IMR-90 (cell line): Measurements from ENCODE around the gene GSTO1. TPM values are rescaled to one million over a fixed set of nuclear protein-coding genes. Genes with fewer than 3 reads are reported as not detected.

Experiments
- ATAC-seq: fragments of 200-7000 bp; cut with Tn5 transposase; 2 replicates; pipeline ENCODE4 v1.9.1; 2020; ENCODE audit warnings: low read depth, mild to moderate bottlenecking, moderate library complexity
- BruUV-seq: library from RNA; stranded (reverse); fragments of 400-500 nt; replicated peaks from 2 replicates; lab custom pipeline; 2021; lab: Mats Ljungman, UMichigan
- CTCF ChIA-PET: fragments of 300-600 bp; formaldehyde crosslinking; extraction: SDS; loops from one replicate; lab custom pipeline; 2021; ENCODE audit warnings: antibody characterized with exemption; lab: Yijun Ruan, JAX
- POLR2A ChIA-PET: fragments of 300-600 bp; sonication (Branson Sonifier 250); formaldehyde crosslinking; loops from one replicate; lab custom pipeline; 2022; ENCODE audit warnings: antibody characterized with exemption; ENCODE audit not compliant: unreplicated experiment; lab: Charles Lee
- DNase-seq: peaks from one replicate; pipeline ENCODE4 v3.0.0; 2013
- H2AFZ ChIP-seq: replicated peaks from 2 replicates; pipeline ENCODE3; 2013; ENCODE audit warnings: low read length, mild to moderate bottlenecking; ENCODE audit not compliant: poor library complexity
- H2AK5ac ChIP-seq: 2 replicates; pipeline ENCODE4 v1.6.1; 2013; ENCODE audit warnings: low read depth, low read length, inconsistent platforms
- H2AK9ac ChIP-seq: replicated peaks from 2 replicates; pipeline ENCODE3; 2013; ENCODE audit warnings: mild to moderate bottlenecking, low read depth, low read length, moderate library complexity; ENCODE audit not compliant: poor library complexity
- H2BK120ac ChIP-seq: 2 replicates; pipeline ENCODE4 v1.6.1; 2013; ENCODE audit warnings: low read depth, low read length, inconsistent platforms
- H2BK15ac ChIP-seq: 3 replicates; pipeline ENCODE4 v1.6.1; 2013; ENCODE audit warnings: low read depth, low read length, inconsistent platforms
- H2BK20ac ChIP-seq: 2 replicates; pipeline ENCODE4 v1.6.1; 2013; ENCODE audit warnings: low read depth, mild to moderate bottlenecking, inconsistent platforms, low read length, moderate library complexity
- H2BK5ac ChIP-seq: 2 replicates; pipeline ENCODE4 v1.6.1; 2013; ENCODE audit warnings: mild to moderate bottlenecking, low read depth, low read length, inconsistent platforms; ENCODE audit not compliant: poor library complexity, severe bottlenecking
- H3K14ac ChIP-seq: replicated peaks from 2 replicates; pipeline ENCODE4 v1.6.1; 2013; ENCODE audit warnings: low read depth, low read length, inconsistent platforms
- H3K18ac ChIP-seq: 2 replicates; pipeline ENCODE4 v1.6.1; 2013; ENCODE audit warnings: low read depth, low read length, control low read depth
- H3K23ac ChIP-seq: 2 replicates; pipeline ENCODE4 v1.6.1; 2013; ENCODE audit warnings: low read depth, low read length, inconsistent platforms
- H3K27ac ChIP-seq: 2 replicates; pipeline ENCODE4 v1.5.1; 2013; ENCODE audit warnings: mild to moderate bottlenecking, control low read depth, low read length; ENCODE audit not compliant: insufficient read depth
- H3K27me3 ChIP-seq: 2 replicates; pipeline ENCODE4 v1.6.1; 2013; ENCODE audit warnings: low read length; ENCODE audit not compliant: control insufficient read depth, insufficient read depth
- H3K36me3 ChIP-seq: 2 replicates; pipeline ENCODE4 v1.6.1; 2013; ENCODE audit warnings: low read length, mixed read lengths; ENCODE audit not compliant: control insufficient read depth, insufficient read depth
- H3K4ac ChIP-seq: 2 replicates; pipeline ENCODE4 v1.6.1; 2013; ENCODE audit warnings: low read depth, low read length, inconsistent platforms
- H3K4me1 ChIP-seq: 2 replicates; pipeline ENCODE4 v1.6.1; 2013; ENCODE audit warnings: low read length, mixed read lengths; ENCODE audit not compliant: control insufficient read depth, insufficient read depth
- H3K4me2 ChIP-seq: 2 replicates; pipeline ENCODE4 v1.6.1; 2013; ENCODE audit warnings: low read depth, mild to moderate bottlenecking, control low read depth, low read length, moderate library complexity
- H3K4me3 ChIP-seq: 2 replicates; pipeline ENCODE4 v1.5.1; 2013; ENCODE audit warnings: low read depth, mild to moderate bottlenecking, control low read depth, low read length, moderate library complexity; ENCODE audit not compliant: insufficient read depth
- H3K56ac ChIP-seq: 2 replicates; pipeline ENCODE4 v1.6.1; 2013; ENCODE audit warnings: low read length, inconsistent platforms; ENCODE audit not compliant: insufficient read depth; ENCODE audit errors: extremely low read depth
- H3K79me1 ChIP-seq, 2 experiments: 2 replicates each; pipeline ENCODE4 v1.6.1; 2013; ENCODE audit warnings: low read length in 2 of 2, inconsistent platforms in 1 of 2, low read depth in 1 of 2
- H3K9ac ChIP-seq: 2 replicates; pipeline ENCODE4 v1.6.1; 2013; ENCODE audit warnings: low read depth, low read length, control low read depth
- H3K9me1 ChIP-seq: 2 replicates; pipeline ENCODE4 v1.6.1; 2013; ENCODE audit warnings: low read length, inconsistent platforms; ENCODE audit not compliant: insufficient read depth
- H3K9me3 ChIP-seq: 2 replicates; pipeline ENCODE4 v1.6.1; 2013; ENCODE audit warnings: low read length; ENCODE audit not compliant: control insufficient read depth, insufficient read depth
- H4K20me1 ChIP-seq: 2 replicates; pipeline ENCODE4 v1.6.1; 2013; ENCODE audit warnings: low read length, inconsistent platforms; ENCODE audit not compliant: insufficient read depth
- H4K5ac ChIP-seq: 2 replicates; pipeline ENCODE4 v1.6.1; 2013; ENCODE audit warnings: mild to moderate bottlenecking, low read depth, low read length, control low read depth
- H4K8ac ChIP-seq, 2 experiments: 2 replicates each; pipeline ENCODE4 v1.6.1; 2013; ENCODE audit warnings: low read depth in 2 of 2, low read length in 2 of 2, control low read depth in 1 of 2, inconsistent platforms in 1 of 2
- H4K91ac ChIP-seq: 2 replicates; pipeline ENCODE4 v1.6.1; 2013; ENCODE audit warnings: low read depth, low read length, inconsistent platforms; ENCODE audit not compliant: insufficient read depth
- BHLHE40 ChIP-seq: fragments of 150-350 bp; IDR thresholded peaks from 2 replicates; pipeline ENCODE4 v1.6.1; 2016; ENCODE audit warnings: mild to moderate bottlenecking, low read depth, low read length
- CEBPB ChIP-seq: IDR thresholded peaks from 2 replicates; pipeline ENCODE4 v1.6.1; 2012; ENCODE audit warnings: low read depth, low read length, improper control_type of control experiment
- CHD1 ChIP-seq: IDR thresholded peaks from 2 replicates; pipeline ENCODE4 v1.6.1; 2012; ENCODE audit warnings: low read depth, low read length, improper control_type of control experiment
- CTCF ChIP-seq: conservative IDR thresholded peaks from 2 replicates; pipeline ENCODE4 v1.5.1; 2012; ENCODE audit warnings: mild to moderate bottlenecking, low read depth, low read length, improper control_type of control experiment
- FOS ChIP-seq: fragments of 150-350 bp; IDR thresholded peaks from 2 replicates; pipeline ENCODE4 v1.6.1; 2016; ENCODE audit warnings: low read depth, low read length
- MAFK ChIP-seq: IDR thresholded peaks from 2 replicates; pipeline ENCODE4 v1.6.1; 2012; ENCODE audit warnings: low read depth, low read length, improper control_type of control experiment
- MAZ ChIP-seq: IDR thresholded peaks from 2 replicates; pipeline ENCODE4 v1.6.1; 2012; ENCODE audit warnings: low read depth, mild to moderate bottlenecking, low read length, improper control_type of control experiment, moderate library complexity, borderline replicate concordance
- MXI1 ChIP-seq: IDR thresholded peaks from 2 replicates; pipeline ENCODE4 v1.6.1; 2012; ENCODE audit warnings: low read depth, mild to moderate bottlenecking, low read length, moderate library complexity, borderline replicate concordance
- RAD21 ChIP-seq: IDR thresholded peaks from 2 replicates; pipeline ENCODE4 v1.6.1; 2012; ENCODE audit warnings: low read length, improper control_type of control experiment
- RCOR1 ChIP-seq: IDR thresholded peaks from 2 replicates; pipeline ENCODE4 v1.6.1; 2012; ENCODE audit warnings: mild to moderate bottlenecking, low read length, improper control_type of control experiment; ENCODE audit not compliant: insufficient replicate concordance
- RFX5 ChIP-seq: IDR thresholded peaks from 2 replicates; pipeline ENCODE4 v1.8.0; 2012; ENCODE audit warnings: low read depth, mild to moderate bottlenecking, low read length, moderate library complexity
- SMC3 ChIP-seq: fragments of 150-350 bp; IDR thresholded peaks from 2 replicates; pipeline ENCODE4 v1.6.1; 2016; ENCODE audit warnings: low read depth, mild to moderate bottlenecking, antibody characterized with exemption, low read length, moderate library complexity
- WGBS, 2 experiments: methylation state at CpG; one replicate each; pipeline versions ENCODE4 v1.1.5 to v1.1.7; 2013; ENCODE audit warnings: missing lambda C conversion rate in 2 of 2; ENCODE audit not compliant: insufficient read length in 1 of 2; ENCODE audit errors: extremely low coverage in 2 of 2; 5-methylcytosine and 5-hydroxymethylcytosine counted together
- dilution Hi-C: fragments of 300-500 bp; cut with HindIII; formaldehyde crosslinking; loops from one replicate; pipeline ENCODE4 v1.14.3; 2018; ENCODE audit warnings: low sequenced_read_pairs; ENCODE audit not compliant: unreplicated experiment
- in situ Hi-C: fragments of 300-500 bp; cut with MboI; formaldehyde crosslinking; loops from 3 replicates; pipeline ENCODE4 v1.14.3; 2019; ENCODE audit warnings: low sequenced_read_pairs, inconsistent platforms, mixed read lengths
- intact Hi-C: fragments of 100-400 bp; cut with micrococcal nuclease; formaldehyde crosslinking; loops from 2 replicates; pipeline ENCODE4 v1.10.0; 2022
- polyA plus RNA-seq, 3 experiments: library from polyadenylated mRNA; depleted of rRNA; stranded (reverse); fragments of >200 nt; gene quantifications; 2 replicates each; pipeline ENCODE4 v1.2.3, GENCODE V29; 2012; ENCODE audit warnings: low replicate concordance in 1 of 3
- total RNA-seq: library from RNA; depleted of rRNA; stranded (reverse); fragments of >200 nt; gene quantifications from 2 replicates; pipeline ENCODE4 v1.2.3, GENCODE V29; 2012

The GSTO1 gene
- total and polyA plus RNA-seq, 2 of the 4 experiments (the other 2 are of a cell fraction) = 186 to 258 TPM

DNA sequence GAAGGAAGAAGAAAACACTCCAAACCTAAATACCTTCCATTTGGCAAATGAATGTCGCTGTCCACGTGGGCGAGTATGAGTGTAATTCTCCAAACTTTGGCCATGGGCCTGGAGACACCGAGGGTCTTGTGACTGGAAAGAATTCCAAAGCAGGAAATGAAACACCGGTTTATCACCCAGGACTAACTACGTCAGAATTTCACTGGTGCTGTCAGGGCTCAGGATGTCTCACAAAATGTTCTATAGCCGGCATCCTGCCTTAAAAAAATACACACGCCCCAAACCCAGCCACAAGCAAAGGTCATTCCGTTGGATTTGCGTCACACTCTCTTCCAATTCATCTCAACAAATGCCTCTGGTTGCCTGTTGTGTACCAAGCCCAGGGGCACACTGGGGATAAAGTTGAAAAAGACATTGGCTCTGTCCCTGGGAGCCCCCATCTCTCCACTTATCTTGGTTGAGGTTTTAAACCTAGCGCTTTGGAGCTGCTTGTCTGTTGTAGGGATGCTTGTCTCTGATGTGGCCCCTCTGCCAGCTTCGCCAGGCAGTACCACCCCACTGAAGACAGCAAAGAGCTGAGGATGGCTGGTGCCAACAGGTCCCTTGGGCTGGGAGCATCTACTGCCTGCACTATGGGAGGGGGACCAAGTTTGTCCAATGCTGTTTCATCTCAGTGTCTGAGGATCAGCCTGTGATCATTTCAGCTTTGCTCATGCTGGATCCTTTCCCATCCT lies 45.5 kb downstream of the GSTO1 start (continued):
- TF ChIP-seq FOS (peak; percentile 88), MAFK (0 out of 2 replicates have a peak, but pooled peaks have one; percentile 0), CEBPB (peak; percentile 78)

- Histone ChIP-seq H3K27ac (peak overlapping the region; percentile 89), H4K91ac (peak overlapping the region; percentile 96), H3K4me1 (peaks cover 31% of the 10 kb centered on the region), H4K8ac (peak overlapping the region; percentile 80 to 95), H4K20me1 (peaks cover 9% of the 10 kb centered on the region), H2AK9ac (peak overlapping the region; percentile 94), H2AFZ (peak overlapping the region; percentile 85), H3K9ac (peak overlapping the region; percentile 51), H3K14ac (peak overlapping the region; percentile 88), H3K4me2 (peak overlapping the region; percentile 50), H2BK20ac (peak overlapping the region; percentile 85), H2AK5ac (peak overlapping the region; percentile 99), H3K9me1 (0 out of 2 replicates have a peak, but pooled peaks cover 25% of the 10 kb centered on the region), H3K4me3 (no peak overlapping the region; the same call in 1 of the 2 replicates), H3K36me3 (no peaks in the 10 kb centered on the region), H3K4ac (peak overlapping the region; percentile 97), H2BK5ac (peak overlapping the region; percentile 98), H3K79me1 (peaks cover 3 to 28% of the 10 kb centered on the region in 2 experiments; a peak in 2 of 4 replicates), H4K5ac (peak overlapping the region; percentile 70), H3K23ac (peak overlapping the region; percentile 87), H3K9me3 (no peaks in the 10 kb centered on the region), H3K27me3 (no peaks in the 10 kb centered on the region), H3K18ac (peak overlapping the region; percentile 75), H2BK120ac (peak overlapping the region; percentile 90), H2BK15ac (peak overlapping the region; percentile 97), H3K56ac (peak overlapping the region; percentile 79)
- intact Hi-C loops (loop anchor here (2.0 kb wide), 1 partner anchor 28 kb away; no protein-coding TSS in a partner anchor), in situ Hi-C loops (no loop called here), dilution Hi-C loops (no loop called here)
- 0% methylated on average over 3 of the region's 7 CpGs; no CpG with 5 or more reads in 1 of the 2 experiments for WGBS, 2 experiments
- ChIA-PET POLR2A (no interaction called here), CTCF (interaction anchor here (0.9 to 3.0 kb wide), 3 partner anchors 10 to 45 kb away, joined by 3 to 14 read pairs (median 6); no protein-coding TSS in a partner anchor)
- DNase-seq = peak; percentile 99
- ATAC-seq = peak; percentile 57
- BruUV-seq = no TSS peak
- TF ChIP-seq CHD1 = no peak; the same call in 1 of the 2 replicates
- TF ChIP-seq MXI1 = peak; percentile 49; the same call in 1 of the 2 replicates
- peak; percentile 52; the same call in 1 of the 2 replicates for TF ChIP-seq BHLHE40
- peak; percentile 94 for TF ChIP-seq CEBPB
- peak; percentile 39 for TF ChIP-seq RAD21
- peak; percentile 35 for TF ChIP-seq MAZ
- peak; percentile 87 for TF ChIP-seq FOS
- no peak for TF ChIP-seq RFX5
- TF ChIP-seq CTCF = peak; percentile 29; the same call in 1 of the 2 replicates
- peak; percentile 97 for TF ChIP-seq RCOR1
- peak; percentile 40; the same call in 1 of the 2 replicates for TF ChIP-seq SMC3
- TF ChIP-seq MAFK = peak; percentile 87
These were observed 46.1 kb downstream of the GSTO1 start for GRCh38 chr10:104300736-104301292.
